Measurements from ENCODE around the gene TRIM42. TPM values are rescaled to one million over a fixed set of nuclear protein-coding genes. Genes with fewer than 3 reads are reported as not detected.

Gene TRIM42
- total and polyA plus RNA-seq, 2 of the 8 experiments (the other 6 are each of a cell fraction or from before 2014, with no cell fraction given): not detected

GRCh38 chr3:140702281-140702680 is 24.4 kb downstream of the TRIM42 start:
- WGBS, 2 experiments (ENCODE audit: extremely low coverage in 1 of 2, insufficient coverage in 1 of 2, insufficient read length in 1 of 2, insufficient replicate concordance in 2 of 2, low coverage in 1 of 2, low lambda C conversion rate in 2 of 2, missing lambda C conversion rate in 1 of 2): 89% methylated on average over 4 of the region's 4 CpGs; no CpG with 5 or more reads in 1 of the 2 experiments
- no peak overlapping the region for H2BK15ac ChIP-seq (ENCODE audit: low read length)
- H3K18ac ChIP-seq (ENCODE audit: extremely low read depth, low read length): no peak overlapping the region
- CTCF ChIA-PET (ENCODE audit: partially characterized antibody): no interaction called here
- H3K23ac ChIP-seq (ENCODE audit: insufficient read length): no peak overlapping the region
- H3K79me1 ChIP-seq (ENCODE audit: low read depth, low read length): no peaks in the 10 kb centered on the region
- H3K14ac ChIP-seq (ENCODE audit: insufficient read length): no peak overlapping the region
- H3K27ac ChIP-seq (ENCODE audit: low read depth, low read length): no peak overlapping the region
- no peak overlapping the region for H3K4me2 ChIP-seq (ENCODE audit: insufficient read depth in 1 of 2, low read depth in 2 of 2, low read length in 2 of 2)
- TF ChIP-seq POU5F1 (IDR thresholded peaks at IDR 0.05; ENCODE audit: low read depth, low read length) (no peak), TAF1 (IDR thresholded peaks at IDR 0.05; ENCODE audit: low read depth, low read length) (no peak), CEBPB (IDR thresholded peaks at IDR 0.05; ENCODE audit: low read depth, low read length) (no peak), TEAD4 (IDR thresholded peaks at IDR 0.05; ENCODE audit: low read depth, low read length) (no peak), SP4 (IDR thresholded peaks at IDR 0.05; ENCODE audit: low read length) (no peak), BACH1 (IDR thresholded peaks at IDR 0.05; ENCODE audit: low read length) (no peak), NRF1 (IDR thresholded peaks at IDR 0.05; ENCODE audit: low read depth, low read length) (no peak), TAF7 (optimal IDR thresholded peaks at IDR 0.05; ENCODE audit: borderline replicate concordance, low read depth, low read length) (no peak)
- TF ChIP-seq, protein P1, sequence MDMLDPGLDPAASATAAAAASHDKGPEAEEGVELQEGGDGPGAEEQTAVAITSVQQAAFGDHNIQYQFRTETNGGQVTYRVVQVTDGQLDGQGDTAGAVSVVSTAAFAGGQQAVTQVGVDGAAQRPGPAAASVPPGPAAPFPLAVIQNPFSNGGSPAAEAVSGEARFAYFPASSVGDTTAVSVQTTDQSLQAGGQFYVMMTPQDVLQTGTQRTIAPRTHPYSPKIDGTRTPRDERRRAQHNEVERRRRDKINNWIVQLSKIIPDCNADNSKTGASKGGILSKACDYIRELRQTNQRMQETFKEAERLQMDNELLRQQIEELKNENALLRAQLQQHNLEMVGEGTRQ (IDR thresholded peaks at IDR 0.05; ENCODE audit: low read length): no peak
- TF ChIP-seq, protein P2, sequence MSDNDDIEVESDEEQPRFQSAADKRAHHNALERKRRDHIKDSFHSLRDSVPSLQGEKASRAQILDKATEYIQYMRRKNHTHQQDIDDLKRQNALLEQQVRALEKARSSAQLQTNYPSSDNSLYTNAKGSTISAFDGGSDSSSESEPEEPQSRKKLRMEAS (IDR thresholded peaks at IDR 0.05): no peak
- no peak overlapping the region for H3K4ac ChIP-seq (replicated peaks; ENCODE audit: insufficient read length, low read depth, low read length)
- peaks cover 8 to 12% of the 10 kb centered on the region in 2 experiments; a peak in 2 of 4 replicates for H3K9me3 ChIP-seq (ENCODE audit: insufficient read depth in 2 of 2, low read depth in 1 of 2, low read length in 1 of 2)
- H3K36me3 ChIP-seq (ENCODE audit: control insufficient read depth in 2 of 4, insufficient read depth in 4 of 4, low read length in 3 of 4): no peaks in the 10 kb centered on the region
- DNase-seq (ENCODE audit: low read depth in 1 of 2, low spot score in 2 of 2) (no peak), FAIRE-seq (no peak)
- no peak overlapping the region for H2AFZ ChIP-seq (ENCODE audit: low read length)
- no peak overlapping the region for H2BK5ac ChIP-seq (ENCODE audit: low read depth, low read length)
- no peaks in the 10 kb centered on the region for H4K20me1 ChIP-seq (replicated peaks in 1 of 2; ENCODE audit: control insufficient read depth in 1 of 2, insufficient read depth in 2 of 2, low read length in 2 of 2)
- no peaks in the 10 kb centered on the region for H3K4me1 ChIP-seq (replicated peaks in 1 of 4; ENCODE audit: control insufficient read depth in 3 of 4, insufficient read depth in 4 of 4, low read length in 3 of 4)
- no peaks in the 10 kb centered on the region for H3K23me2 ChIP-seq (ENCODE audit: low read depth, low read length)
- no peak overlapping the region for H3K9ac ChIP-seq (replicated peaks in 1 of 4; ENCODE audit: extremely low read depth in 1 of 4, low read depth in 3 of 4, low read length in 3 of 4)
- H2BK12ac ChIP-seq (ENCODE audit: low read depth, low read length): no peak overlapping the region
- no peak overlapping the region for H4K5ac ChIP-seq (ENCODE audit: insufficient read length, low read depth, low read length)
- no peaks in the 10 kb centered on the region for H3K27me3 ChIP-seq (replicated peaks in 1 of 4; ENCODE audit: control insufficient read depth in 3 of 4, extremely low read depth in 1 of 4, insufficient read depth in 3 of 4, low read length in 3 of 4)
- H2BK120ac ChIP-seq (replicated peaks; ENCODE audit: low read depth, low read length): no peak overlapping the region
- H2BK20ac ChIP-seq (ENCODE audit: low read length): no peak overlapping the region
- H3K56ac ChIP-seq (replicated peaks; ENCODE audit: insufficient read length, low read depth, low read length): no peak overlapping the region
- no peak overlapping the region for H4K91ac ChIP-seq (replicated peaks; ENCODE audit: insufficient read length, low read length)
- POLR2A ChIA-PET (ENCODE audit: partially characterized antibody): no interaction called here
- H2AK5ac ChIP-seq (ENCODE audit: low read depth, low read length): no peak overlapping the region
- H3K79me2 ChIP-seq (ENCODE audit: control insufficient read depth in 1 of 2, insufficient read depth in 2 of 2, low read length in 2 of 2): no peaks in the 10 kb centered on the region
- no peak overlapping the region for H4K8ac ChIP-seq (ENCODE audit: extremely low read depth, insufficient read depth, low read length)
- H3K4me3 ChIP-seq (ENCODE audit: extremely low read depth in 1 of 4, insufficient read depth in 2 of 4, low read depth in 3 of 4, low read length in 4 of 4): no peak overlapping the region
